Activated CD4-positive, alpha-beta T cell treated with anti-CD3 and anti-CD28 coated beads, Interleukin-2, amount 10 ng/mL, durations not matched to agents 24 days and 14 days (primary cell): ENCODE measurements around the gene SMIM3. TPM values are rescaled to one million over a fixed set of nuclear protein-coding genes. Genes with fewer than 3 reads are reported as not detected.
A peak's percentile ranks its signal among the peaks of the same experiment; 100 is the strongest.
"Not testable (repeated sequence)": the region's sequence is repeated elsewhere in the genome, so short reads cannot be mapped to it uniquely, and the experiment has no call there.

ENCODE experiments used
- DNase-seq: peaks from one replicate; pipeline ENCODE4 v3.0.0; 2022
- H3K27ac Mint-ChIP-seq: one replicate; pipeline ENCODE4 v1.8.0; 2022; ENCODE audit warnings: mild to moderate bottlenecking, mixed read lengths
- H3K27me3 Mint-ChIP-seq: one replicate; pipeline ENCODE4 v1.8.0; 2022; ENCODE audit warnings: mixed read lengths
- H3K36me3 Mint-ChIP-seq: one replicate; pipeline ENCODE4 v1.8.0; 2022; ENCODE audit warnings: low read depth, mild to moderate bottlenecking, mixed read lengths
- H3K4me1 Mint-ChIP-seq: one replicate; pipeline ENCODE4 v1.8.0; 2021; ENCODE audit warnings: mixed read lengths
- H3K4me3 Mint-ChIP-seq: one replicate; pipeline ENCODE4 v1.8.0; 2022; ENCODE audit warnings: mild to moderate bottlenecking, moderate library complexity, mixed read lengths
- H3K9me3 Mint-ChIP-seq: one replicate; pipeline ENCODE4 v1.8.0; 2021; ENCODE audit warnings: mixed read lengths
- intact Hi-C: fragments of 100-400 bp; cut with micrococcal nuclease; formaldehyde crosslinking; loops from one replicate; pipeline ENCODE4 v1.15.1; 2023
- total RNA-seq: library from RNA; stranded (reverse); gene quantifications from 2 replicates; pipeline ENCODE4 v1.2.3, GENCODE V29; 2022

The SMIM3 gene
- 13.8 and 16.6 TPM in 2 replicates for total RNA-seq

- peak within 1 kb of the TSS; percentile 97 for H3K27ac Mint-ChIP-seq
- peaks cover 56% of the 10 kb centered on the region for H3K4me1 Mint-ChIP-seq
- no peaks in the 10 kb centered on the region for H3K27me3 Mint-ChIP-seq
- peak; percentile 91 for DNase-seq
- peaks cover 4% of the 10 kb centered on the region for H3K36me3 Mint-ChIP-seq
- intact Hi-C loops, result loop anchor here (1.0 to 2.0 kb wide), 3 partner anchors 20 to 77 kb away; partner anchors contain the start of gene RBM22
- H3K9me3 Mint-ChIP-seq, result no peaks in the 10 kb centered on the region
- H3K4me3 Mint-ChIP-seq, result peak within 1 kb of the TSS; percentile 100
Observed at GRCh38 chr5:150778517-150779396, at the start of gene SMIM3. Gene SMIM3 (plus strand): TSS chr5:150778757. CDS start chr5:150795441, 16,684 bp downstream.

- DNase-seq, result no peak
- Mint-ChIP-seq H3K27ac (no peak overlapping the region), H3K9me3 (no peaks in the 10 kb centered on the region), H3K4me3 (no peak overlapping the region), H3K27me3 (no peaks in the 10 kb centered on the region), H3K36me3 (peaks cover 48% of the 10 kb centered on the region), H3K4me1 (peaks cover 4% of the 10 kb centered on the region)
- intact Hi-C loops, result no loop called here
Observed at GRCh38 chr5:150729859-150730258, 48.7 kb upstream of the SMIM3 start.

- Mint-ChIP-seq H3K36me3 (peaks cover 64% of the 10 kb centered on the region), H3K9me3 (peaks cover 7% of the 10 kb centered on the region), H3K4me3 (no peak overlapping the region), H3K27me3 (no peaks in the 10 kb centered on the region), H3K4me1 (peaks cover 15% of the 10 kb centered on the region), H3K27ac (no peak overlapping the region)
- no peak for DNase-seq
- intact Hi-C loops, result no loop called here
Observed at GRCh38 chr5:150731669-150732242, 46.8 kb upstream of the SMIM3 start.

- H3K4me3 Mint-ChIP-seq, result no peak overlapping the region
Observed at GRCh38 chr5:150734579-150735384, 43.8 kb upstream of the SMIM3 start.

GRCh38 chr5:150738862-150739261 is 39.7 kb upstream of the SMIM3 start:
- Mint-ChIP-seq H3K4me3 (no peak overlapping the region), H3K27ac (no peak overlapping the region), H3K4me1 (peaks cover 67% of the 10 kb centered on the region), H3K36me3 (peaks cover 68% of the 10 kb centered on the region), H3K27me3 (no peaks in the 10 kb centered on the region), H3K9me3 (peaks cover 11% of the 10 kb centered on the region)
- intact Hi-C loops, result loop anchor here (5.0 kb wide), 1 partner anchor 37 kb away; the partner anchor contains the start of gene RBM22
- DNase-seq, result no peak

More at GRCh38 chr5:150734579-150735384, 43.8 kb upstream of the SMIM3 start:
- Mint-ChIP-seq H3K36me3 (peaks cover 72% of the 10 kb centered on the region), H3K27ac (peak overlapping the region; percentile 62), H3K4me1 (peaks cover 41% of the 10 kb centered on the region), H3K9me3 (peaks cover 7% of the 10 kb centered on the region), H3K27me3 (no peaks in the 10 kb centered on the region)
- intact Hi-C loops, result loop anchor here (5.0 kb wide), 1 partner anchor 32 kb away; the partner anchor contains the start of gene RBM22
- DNase-seq, result peak; percentile 62

GRCh38 chr5:150740992-150741391 is 37.6 kb upstream of the SMIM3 start:
- H3K27me3 Mint-ChIP-seq, result no peaks in the 10 kb centered on the region
- intact Hi-C loops, result no loop called here
- no peak overlapping the region for H3K27ac Mint-ChIP-seq
- H3K9me3 Mint-ChIP-seq, result peaks cover 10% of the 10 kb centered on the region
- no peak overlapping the region for H3K4me3 Mint-ChIP-seq
- peaks cover 65% of the 10 kb centered on the region for H3K4me1 Mint-ChIP-seq
- peaks cover 63% of the 10 kb centered on the region for H3K36me3 Mint-ChIP-seq
- no peak for DNase-seq

- H3K9me3 Mint-ChIP-seq, H3K27me3 Mint-ChIP-seq, DNase-seq: not testable (repeated sequence)
- Mint-ChIP-seq H3K27ac (peak overlapping the region; percentile 83), H3K4me1 (peaks cover 54% of the 10 kb centered on the region), H3K4me3 (peak overlapping the region; percentile 71), H3K36me3 (peaks cover 53% of the 10 kb centered on the region)
- intact Hi-C loops, result loop anchor here (1.0 to 2.0 kb wide), 2 partner anchors 16 to 36 kb away; partner anchors contain the start of gene SMIM3
Observed at GRCh38 chr5:150742455-150743141, 36.0 kb upstream of the SMIM3 start.

GRCh38 chr5:150743142-150743488 is 35.4 kb upstream of the SMIM3 start:
- not testable (repeated sequence) for H3K9me3 Mint-ChIP-seq

GRCh38 chr5:150750469-150750868 is 28.1 kb upstream of the SMIM3 start:
- intact Hi-C loops, result loop anchor here (2.0 kb wide), 1 partner anchor 14 kb away; no protein-coding TSS in a partner anchor
- H3K36me3 Mint-ChIP-seq, result peaks cover 55% of the 10 kb centered on the region
- H3K27ac Mint-ChIP-seq, result no peak overlapping the region
- H3K27me3 Mint-ChIP-seq, result no peaks in the 10 kb centered on the region
- no peak overlapping the region for H3K4me3 Mint-ChIP-seq
- no peak for DNase-seq
- peaks cover 28% of the 10 kb centered on the region for H3K4me1 Mint-ChIP-seq
- H3K9me3 Mint-ChIP-seq, result no peaks in the 10 kb centered on the region

More at GRCh38 chr5:150743142-150743488, 35.4 kb upstream of the SMIM3 start:
- peaks cover 51% of the 10 kb centered on the region for H3K36me3 Mint-ChIP-seq
- H3K4me1 Mint-ChIP-seq, result peaks cover 49% of the 10 kb centered on the region
- H3K4me3 Mint-ChIP-seq, result peak overlapping the region; percentile 71
- not testable (repeated sequence) for H3K27me3 Mint-ChIP-seq, H3K27ac Mint-ChIP-seq
- DNase-seq, result peak; percentile 70
- intact Hi-C loops, result loop anchor here (2.0 kb wide), 1 partner anchor 36 kb away; the partner anchor contains the start of gene SMIM3

- H3K27ac Mint-ChIP-seq, result peak overlapping the region; percentile 2
- H3K4me3 Mint-ChIP-seq, result no peak overlapping the region
- H3K36me3 Mint-ChIP-seq, result peaks cover 57% of the 10 kb centered on the region
Observed at GRCh38 chr5:150751096-150751891, 27.3 kb upstream of the SMIM3 start.

GRCh38 chr5:150753463-150753862 is 25.1 kb upstream of the SMIM3 start:
- intact Hi-C loops, result no loop called here
- H3K9me3 Mint-ChIP-seq, result no peaks in the 10 kb centered on the region
- peaks cover 34% of the 10 kb centered on the region for H3K4me1 Mint-ChIP-seq

More at GRCh38 chr5:150751096-150751891, 27.3 kb upstream of the SMIM3 start:
- Mint-ChIP-seq H3K4me1 (peaks cover 31% of the 10 kb centered on the region), H3K27me3 (no peaks in the 10 kb centered on the region), H3K9me3 (no peaks in the 10 kb centered on the region)
- DNase-seq, result no peak
- intact Hi-C loops, result loop anchor here (2.0 kb wide), 1 partner anchor 14 kb away; no protein-coding TSS in a partner anchor

GRCh38 chr5:150753863-150754262 is 24.7 kb upstream of the SMIM3 start:
- Mint-ChIP-seq H3K36me3 (peaks cover 58% of the 10 kb centered on the region), H3K4me1 (peaks cover 34% of the 10 kb centered on the region), H3K27me3 (no peaks in the 10 kb centered on the region), H3K4me3 (no peak overlapping the region), H3K27ac (no peak overlapping the region), H3K9me3 (no peaks in the 10 kb centered on the region)
- no peak for DNase-seq
- intact Hi-C loops, result no loop called here

More at GRCh38 chr5:150753463-150753862, 25.1 kb upstream of the SMIM3 start:
- Mint-ChIP-seq H3K4me3 (no peak overlapping the region), H3K36me3 (peaks cover 58% of the 10 kb centered on the region), H3K27me3 (no peaks in the 10 kb centered on the region), H3K27ac (no peak overlapping the region)
- no peak for DNase-seq
